Liver (tissue), 3 donors: ENCODE data around the gene KCNN3.

ENCODE experiments used
- CTCF ChIP-seq: fragments of 150-350 bp; IDR thresholded peaks from 2 replicates; pipeline ENCODE4 v1.5.1; 2017; ENCODE audit warnings: improper control_type of control experiment, low read depth, low read length; ENCODE audit not compliant: missing input control
- RAD21 ChIP-seq, 2 donors: IDR thresholded peaks; 2 replicates each; pipeline ENCODE4 v1.6.1; 2016; ENCODE audit warnings: antibody characterized with exemption in 2 of 2, mild to moderate bottlenecking in 2 of 2
- REST ChIP-seq: IDR thresholded peaks from 2 replicates; pipeline ENCODE4 v1.6.1; 2016; ENCODE audit warnings: antibody characterized with exemption, mild to moderate bottlenecking
- TAF1 ChIP-seq: conservative IDR thresholded peaks from 2 replicates; pipeline ENCODE4 v1.6.1; 2016; ENCODE audit warnings: antibody characterized with exemption, mild to moderate bottlenecking
- YY1 ChIP-seq: IDR thresholded peaks from 2 replicates; pipeline ENCODE4 v1.6.1; 2016; ENCODE audit warnings: antibody characterized with exemption, mild to moderate bottlenecking
- donor health status: healthy.
- donor health status: healthy.

- TF ChIP-seq CTCF (no peak), RAD21 (IDR thresholded peaks at IDR 0.05) (no peak), REST (no peak), YY1 (no peak), TAF1 (no peak)
These were observed 187.8 kb downstream of the KCNN3 start for GRCh38 chr1:154682254-154682653.
